Gastrocnemius medialis (tissue), 4 donors: ENCODE measurements around the gene SLC39A3.

Experiments
- POLR2A ChIP-seq, 2 donors: fragments of 450-650 bp; IDR thresholded peaks; one replicate each; pipeline ENCODE4 v1.6.1; 2017; ENCODE audit warnings: antibody characterized with exemption in 2 of 2, mild to moderate bottlenecking in 2 of 2, moderate library complexity in 2 of 2
- TF ChIP-seq, protein P1 (sequence below), 5 experiments: fragments of 450-650 bp in 3 of 5; fragments of 200-600 bp in 2 of 5; sonication (generic) in 2 of 5; IDR thresholded peaks in 4 of 5; conservative IDR thresholded peaks in 1 of 5; 1 replicate in 4 of 5; 2 replicates in 1 of 5; pipeline ENCODE4 v1.5.1; 2016 to 2019; ENCODE audit warnings: antibody characterized with exemption in 5 of 5, mild to moderate bottlenecking in 3 of 5, moderate library complexity in 3 of 5

DNA sequence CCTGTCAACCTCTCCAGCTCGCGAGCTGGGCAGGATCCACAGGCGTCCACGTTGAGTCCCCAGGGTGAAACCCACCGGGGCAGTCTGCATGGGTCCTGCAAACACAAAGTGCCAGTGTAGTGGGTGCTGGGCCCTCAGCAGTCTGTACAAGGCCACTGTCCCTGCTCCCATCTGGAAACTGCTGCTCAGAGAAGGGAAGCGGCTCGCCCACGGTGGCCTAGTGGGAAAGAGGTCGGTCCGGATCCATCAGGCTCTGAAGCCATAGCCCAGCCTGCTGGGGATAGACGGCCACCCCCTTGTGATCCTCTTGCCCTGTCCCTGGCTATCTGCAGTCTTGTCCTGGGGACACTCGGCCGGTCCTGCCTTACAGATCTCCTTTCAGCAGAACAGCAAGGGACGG is 16.1 kb downstream of the SLC39A3 start:
- TF ChIP-seq, protein P1, sequence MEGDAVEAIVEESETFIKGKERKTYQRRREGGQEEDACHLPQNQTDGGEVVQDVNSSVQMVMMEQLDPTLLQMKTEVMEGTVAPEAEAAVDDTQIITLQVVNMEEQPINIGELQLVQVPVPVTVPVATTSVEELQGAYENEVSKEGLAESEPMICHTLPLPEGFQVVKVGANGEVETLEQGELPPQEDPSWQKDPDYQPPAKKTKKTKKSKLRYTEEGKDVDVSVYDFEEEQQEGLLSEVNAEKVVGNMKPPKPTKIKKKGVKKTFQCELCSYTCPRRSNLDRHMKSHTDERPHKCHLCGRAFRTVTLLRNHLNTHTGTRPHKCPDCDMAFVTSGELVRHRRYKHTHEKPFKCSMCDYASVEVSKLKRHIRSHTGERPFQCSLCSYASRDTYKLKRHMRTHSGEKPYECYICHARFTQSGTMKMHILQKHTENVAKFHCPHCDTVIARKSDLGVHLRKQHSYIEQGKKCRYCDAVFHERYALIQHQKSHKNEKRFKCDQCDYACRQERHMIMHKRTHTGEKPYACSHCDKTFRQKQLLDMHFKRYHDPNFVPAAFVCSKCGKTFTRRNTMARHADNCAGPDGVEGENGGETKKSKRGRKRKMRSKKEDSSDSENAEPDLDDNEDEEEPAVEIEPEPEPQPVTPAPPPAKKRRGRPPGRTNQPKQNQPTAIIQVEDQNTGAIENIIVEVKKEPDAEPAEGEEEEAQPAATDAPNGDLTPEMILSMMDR (IDR thresholded peaks at IDR 0.05 in 4 of 5, conservative IDR thresholded peaks at IDR 0.05 in 1 of 5), result no peak
- TF ChIP-seq POLR2A (IDR thresholded peaks at IDR 0.05), result no peak
